HG02884 (cell line): ENCODE measurements around the gene MPHOSPH6.
"Not testable (repeated sequence)": the region's sequence is repeated elsewhere in the genome, so short reads cannot be mapped to it uniquely, and the experiment has no call there.

Source experiments
- ATAC-seq: cut with Tn5 transposase; IDR thresholded peaks from one replicate; pipeline ENCODE4 v1.9.1; 2021; ENCODE audit warnings: mild to moderate bottlenecking, moderate library complexity; ENCODE audit not compliant: unreplicated experiment

The MPHOSPH6 gene

GRCh38 chr16:82176204-82176603 lies 6.2 kb upstream of the MPHOSPH6 start:
- ATAC-seq, result no peak

GRCh38 chr16:82175627-82176026 lies 5.6 kb upstream of the MPHOSPH6 start:
- no peak for ATAC-seq

GRCh38 chr16:82167670-82168069 lies 2.4 kb downstream of the MPHOSPH6 start:
- ATAC-seq, result no peak

- ATAC-seq, result no peak
These were observed 9.8 kb downstream of the MPHOSPH6 start for GRCh38 chr16:82160226-82160625.

GRCh38 chr16:82157836-82158235 lies 12.2 kb downstream of the MPHOSPH6 start:
- no peak for ATAC-seq

- no peak for ATAC-seq
These were observed 12.6 kb downstream of the MPHOSPH6 start for GRCh38 chr16:82157534-82157812.

GRCh38 chr16:82156761-82157533 lies 13.1 kb downstream of the MPHOSPH6 start:
- ATAC-seq, result no peak

GRCh38 chr16:82152641-82153112 lies 17.3 kb downstream of the MPHOSPH6 start:
- ATAC-seq, result no peak

- no peak for ATAC-seq
These were observed 17.8 kb downstream of the MPHOSPH6 start for GRCh38 chr16:82152196-82152595.

GRCh38 chr16:82150549-82150948 lies 19.5 kb downstream of the MPHOSPH6 start:
- no peak for ATAC-seq

GRCh38 chr16:82149536-82149935 lies 20.5 kb downstream of the MPHOSPH6 start:
- no peak for ATAC-seq

- ATAC-seq, result no peak
These were observed 22.5 kb downstream of the MPHOSPH6 start for GRCh38 chr16:82147546-82147945.

- ATAC-seq, result no peak
These were observed 23.1 kb downstream of the MPHOSPH6 start for GRCh38 chr16:82146957-82147356.

- no peak for ATAC-seq
These were observed 23.5 kb downstream of the MPHOSPH6 start for GRCh38 chr16:82146556-82146955.

- ATAC-seq, result not testable (repeated sequence)
These were observed 30.8 kb downstream of the MPHOSPH6 start for GRCh38 chr16:82139286-82139571.

- no peak for ATAC-seq
These were observed 31.3 kb downstream of the MPHOSPH6 start for GRCh38 chr16:82138478-82139285.

- ATAC-seq, result no peak
These were observed 32.2 kb downstream of the MPHOSPH6 start for GRCh38 chr16:82137822-82138167.

- ATAC-seq, result no peak
These were observed 32.8 kb downstream of the MPHOSPH6 start for GRCh38 chr16:82136956-82137821.

GRCh38 chr16:82135844-82136243 lies 34.2 kb downstream of the MPHOSPH6 start:
- ATAC-seq, result no peak

- no peak for ATAC-seq
These were observed 35.2 kb downstream of the MPHOSPH6 start for GRCh38 chr16:82134846-82135245.

- ATAC-seq, result no peak
These were observed 36.2 kb downstream of the MPHOSPH6 start for GRCh38 chr16:82133798-82134197.

- ATAC-seq, result no peak
These were observed 40.1 kb downstream of the MPHOSPH6 start for GRCh38 chr16:82129881-82130280.
